Measurements from ENCODE around the gene SIGLEC5.

SIGLEC5 gene

DNA sequence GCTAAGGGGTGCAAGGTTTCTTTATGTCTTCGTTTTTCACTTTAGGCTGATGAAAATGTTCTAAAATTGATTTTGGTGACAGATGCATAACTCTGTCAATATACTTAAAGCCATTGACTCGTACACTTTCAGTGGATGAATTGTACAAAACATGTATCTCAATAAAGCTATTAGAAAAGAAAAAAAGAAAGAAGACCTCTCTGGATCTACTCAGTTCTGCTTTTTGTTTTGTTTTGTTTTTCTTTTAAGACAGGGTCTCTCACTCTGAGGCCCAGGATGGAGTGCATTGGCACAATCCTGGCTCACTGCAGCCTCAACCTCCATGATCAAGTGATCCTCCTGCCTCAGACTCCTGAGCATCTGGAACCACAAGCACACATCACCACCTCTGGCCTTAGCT is 3.5 kb downstream of the SIGLEC5 start:
- DNase-seq = no peak

DNA sequence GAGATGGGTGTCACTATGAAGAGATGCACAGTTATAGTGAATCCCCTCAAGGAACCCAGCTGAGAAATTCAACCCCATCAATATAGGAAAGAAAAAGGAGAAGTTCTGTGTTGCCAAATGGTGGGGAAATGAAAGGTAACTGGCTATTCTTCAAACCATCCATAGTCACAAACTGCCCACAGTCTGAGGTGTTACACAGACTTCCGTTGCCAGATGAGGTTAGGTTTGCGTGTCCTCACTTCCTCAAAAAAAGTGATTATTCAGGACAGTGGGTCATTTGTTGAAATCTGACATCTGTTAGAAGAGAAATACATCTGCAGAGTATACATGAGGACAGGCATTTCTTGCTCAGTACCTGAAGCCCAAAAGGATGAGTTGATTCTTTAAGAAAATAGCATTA is 9.0 kb downstream of the SIGLEC5 start:
- DNase-seq = no peak

DNA sequence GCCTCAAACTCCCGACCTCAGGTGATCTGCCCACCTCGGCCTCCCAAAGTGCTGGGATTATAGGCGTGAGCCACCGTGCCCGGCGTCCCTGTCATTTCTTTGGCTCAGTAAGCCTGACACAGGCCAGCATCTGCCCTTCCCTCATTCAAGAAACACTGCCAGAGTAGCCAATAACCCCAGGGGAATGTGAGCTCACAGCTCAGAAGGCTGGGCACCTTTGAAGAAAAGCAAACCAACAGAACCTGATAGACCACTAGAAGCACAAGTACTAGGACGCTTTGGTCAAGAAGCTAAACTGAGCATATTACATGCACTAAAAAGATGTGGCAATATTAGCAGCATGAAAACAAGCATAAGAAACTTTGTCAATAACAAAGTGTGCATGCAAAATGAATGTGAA is 14.2 kb downstream of the SIGLEC5 start:
- DNase-seq = no peak

DNA sequence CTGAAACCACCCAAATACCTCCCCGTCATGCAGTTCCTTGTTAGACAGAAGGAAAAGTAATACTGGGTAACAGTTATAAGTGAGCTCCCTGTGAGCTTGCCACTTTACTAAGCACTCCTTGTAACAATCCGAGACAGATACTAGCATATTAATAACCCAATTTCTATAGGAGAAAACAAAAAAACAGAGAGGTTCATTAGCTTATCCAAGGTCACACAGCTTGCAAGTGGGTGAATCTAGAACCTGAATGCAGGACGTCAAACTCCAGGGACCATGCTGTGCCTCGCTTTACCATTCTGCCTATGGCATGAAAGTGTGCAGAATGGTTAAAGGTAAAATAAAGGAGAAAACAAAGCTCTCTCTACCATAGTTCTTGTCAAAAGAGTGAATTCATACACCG is 15.4 kb downstream of the SIGLEC5 start:
- no peak for DNase-seq

DNA sequence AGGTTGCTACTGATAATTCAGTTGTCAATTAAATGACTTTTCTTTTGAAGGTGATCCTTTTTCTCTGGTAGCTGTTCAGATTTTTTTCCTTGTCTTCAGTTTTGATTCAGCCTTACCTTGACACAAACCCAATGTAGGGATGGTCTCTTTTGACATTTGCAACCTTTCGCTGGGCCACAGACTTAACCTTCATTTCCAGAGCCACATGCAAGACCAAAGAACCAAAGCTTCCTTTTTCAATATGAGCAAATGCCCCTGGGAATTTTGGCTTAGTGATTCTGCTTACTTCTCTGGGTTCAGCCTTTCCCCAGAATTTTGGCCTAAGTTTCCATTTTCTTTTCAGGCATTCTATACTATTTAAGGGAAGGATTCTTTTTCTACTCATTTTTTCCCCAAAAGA is 19.6 kb downstream of the SIGLEC5 start:
- DNase-seq = no peak

DNA sequence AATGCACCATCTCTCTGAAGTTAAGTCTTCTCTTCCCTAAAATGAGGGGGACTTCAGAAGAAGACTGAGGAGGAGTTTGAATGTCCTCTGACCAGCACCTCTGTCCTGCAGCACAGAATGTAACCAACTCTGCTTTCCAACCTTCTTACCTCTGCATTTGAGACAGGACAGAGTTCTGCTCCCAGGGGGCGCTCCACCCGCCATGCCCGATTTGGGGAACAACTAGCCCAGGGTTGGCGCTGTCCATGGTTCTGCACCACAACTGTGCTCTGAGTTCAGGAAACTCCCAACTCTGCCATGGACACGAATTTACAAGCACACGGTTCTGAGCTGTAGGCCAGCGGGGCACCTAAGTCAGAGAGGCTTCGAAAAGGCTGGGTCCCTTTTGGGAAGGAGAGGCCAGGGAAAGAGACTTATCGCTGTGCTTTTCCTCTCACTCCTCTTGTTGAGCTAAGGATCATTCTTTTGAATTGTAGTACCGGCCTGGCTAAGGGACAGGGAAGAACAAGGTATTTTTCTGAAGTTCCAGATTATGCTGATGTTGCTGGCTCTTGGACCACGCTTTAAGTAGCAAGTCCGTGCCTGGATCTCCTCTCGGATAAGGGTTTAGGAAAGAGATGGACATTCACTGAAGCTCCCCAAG is 22.2 kb downstream of the SIGLEC5 start:
- DNase-seq = peak; percentile 63

DNA sequence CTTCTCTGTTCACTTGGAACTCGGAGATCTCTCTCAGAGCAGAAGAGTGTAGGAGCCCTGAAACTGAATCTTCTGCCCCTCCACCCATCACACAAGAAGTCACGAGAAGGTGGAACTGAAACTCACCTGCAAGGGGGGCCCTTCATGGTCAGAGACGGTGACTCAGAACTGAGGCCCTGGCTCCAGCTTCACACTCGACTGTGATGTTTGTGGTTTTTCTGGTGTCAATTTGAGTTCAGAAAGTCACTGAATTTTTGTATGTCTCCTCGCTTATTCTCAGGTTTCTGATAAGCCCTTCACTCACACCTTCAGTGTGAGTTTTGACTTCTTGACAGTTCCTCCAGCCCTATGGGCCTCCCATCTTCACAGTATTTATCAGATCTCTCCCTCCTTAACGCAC is 23.1 kb downstream of the SIGLEC5 start:
- DNase-seq = peak; percentile 60

DNA sequence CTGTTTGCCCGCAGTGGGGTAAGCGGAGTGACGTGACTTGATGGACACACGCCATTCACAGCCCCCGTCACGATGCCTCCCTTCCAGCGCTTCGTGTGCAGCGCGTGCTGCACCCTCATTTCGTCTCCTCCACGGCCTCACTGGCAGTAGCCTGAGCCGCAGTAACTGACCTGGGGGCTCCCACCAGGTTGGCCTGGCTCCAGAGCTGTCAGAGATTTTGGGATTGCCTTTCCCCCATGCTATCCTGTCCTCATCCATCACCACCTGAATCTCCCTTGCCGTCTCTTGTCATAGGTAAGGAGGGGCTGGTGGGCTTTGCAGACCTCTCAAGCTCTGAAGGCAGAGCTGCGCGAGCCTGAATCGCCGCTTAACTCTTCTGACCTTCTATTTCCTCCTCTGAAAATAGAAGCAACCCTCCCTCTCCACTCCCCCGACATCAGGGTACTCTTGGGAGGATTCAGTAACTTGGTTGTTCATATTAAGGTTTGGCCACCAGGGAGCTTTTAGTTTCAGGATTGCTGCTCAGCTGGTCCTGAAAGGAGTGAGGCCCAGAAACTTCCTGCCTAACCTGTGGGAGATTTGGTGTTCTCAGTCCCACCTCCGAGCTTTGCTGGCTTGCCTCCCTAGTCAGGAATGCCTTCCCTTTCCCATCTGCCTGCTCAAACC is 27.9 kb downstream of the SIGLEC5 start:
- DNase-seq = no peak

DNA sequence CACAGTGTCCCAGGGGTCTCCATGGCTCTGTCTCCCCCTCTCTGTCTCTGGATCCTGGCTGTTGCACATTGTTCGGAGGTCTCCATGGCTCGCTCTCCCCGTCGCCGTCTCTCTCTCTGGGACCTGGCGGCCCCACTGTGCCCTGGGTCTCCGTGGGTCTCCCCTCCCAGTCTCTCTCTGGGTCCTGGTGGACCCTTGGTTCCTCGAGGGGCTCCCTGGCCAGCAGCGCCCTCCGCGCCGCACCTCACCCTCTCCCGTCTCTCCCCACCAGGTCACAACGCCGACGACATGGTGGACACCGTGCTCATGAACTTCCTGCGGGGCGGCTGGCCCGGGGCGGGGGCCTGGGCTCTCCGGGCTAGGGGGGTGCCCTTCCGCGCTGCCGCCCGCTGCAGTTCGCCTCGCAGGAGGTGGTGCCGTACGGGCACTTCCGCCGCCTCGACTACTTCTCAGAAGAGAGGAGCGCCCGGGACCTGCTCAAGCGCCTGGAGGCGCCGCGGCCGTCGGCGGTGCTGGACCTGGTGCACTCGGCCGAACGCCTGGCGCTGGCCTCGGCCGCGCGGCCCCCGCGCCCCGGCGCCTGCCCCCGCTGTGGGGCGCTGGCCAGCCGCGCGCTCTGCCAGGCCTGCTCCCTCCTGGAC is 29.1 kb downstream of the SIGLEC5 start:
- no peak for DNase-seq

DNA sequence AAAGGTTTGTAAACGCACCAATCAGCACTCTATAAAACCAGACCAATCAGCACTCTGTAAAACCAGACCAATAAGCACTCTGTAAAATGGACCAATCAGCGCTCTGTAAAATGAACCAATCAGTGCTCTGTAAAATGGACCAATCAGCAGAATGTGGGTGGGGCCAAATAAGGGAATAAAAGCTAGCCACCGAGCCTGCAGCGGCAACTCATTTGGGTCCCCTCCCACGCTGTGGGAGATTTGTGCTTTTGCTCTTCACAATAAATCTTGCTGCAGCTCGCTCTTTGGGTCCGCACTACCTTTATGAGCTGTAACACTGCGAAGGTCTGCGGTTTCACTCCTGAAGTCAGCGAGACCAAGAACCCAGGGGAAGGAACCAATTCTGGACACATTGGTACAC is 31.1 kb downstream of the SIGLEC5 start:
- no peak for DNase-seq

DNA sequence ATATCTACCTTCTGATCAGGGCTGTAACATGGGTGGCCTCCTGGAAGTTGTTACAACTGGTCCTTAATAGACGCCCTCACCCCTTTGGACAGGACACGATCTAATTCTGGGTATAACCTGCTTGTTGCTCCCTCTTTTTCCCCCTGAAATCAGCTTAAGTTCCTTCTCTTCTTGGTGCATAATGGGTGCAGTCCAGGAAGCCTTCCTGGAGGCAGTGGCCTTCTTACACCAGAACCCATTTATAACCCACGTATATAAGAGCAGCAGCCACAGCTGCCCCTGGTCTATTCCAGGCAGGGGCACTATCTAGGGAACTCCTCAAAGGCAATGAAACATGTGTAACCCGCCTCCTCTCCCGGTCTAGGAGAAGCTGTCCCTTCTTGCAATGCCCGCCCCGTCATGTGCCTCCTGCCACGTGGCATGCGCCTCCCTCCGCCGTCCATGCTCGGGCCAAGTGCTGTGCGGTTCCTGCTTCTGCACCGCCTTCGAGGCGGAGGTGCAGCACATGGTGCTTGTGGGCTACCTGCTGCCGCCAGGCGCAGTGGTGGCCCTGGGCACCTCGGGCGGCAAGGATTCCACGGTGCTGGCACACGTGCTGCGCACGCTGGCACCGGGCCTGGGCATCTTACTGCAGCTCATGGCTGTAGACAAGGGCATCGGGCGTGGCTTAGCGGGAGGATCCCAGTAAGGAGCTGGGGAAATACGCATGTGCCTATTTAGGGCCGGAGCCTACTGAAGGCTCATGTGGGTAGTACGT is 31.9 kb downstream of the SIGLEC5 start:
- no peak for DNase-seq

DNA sequence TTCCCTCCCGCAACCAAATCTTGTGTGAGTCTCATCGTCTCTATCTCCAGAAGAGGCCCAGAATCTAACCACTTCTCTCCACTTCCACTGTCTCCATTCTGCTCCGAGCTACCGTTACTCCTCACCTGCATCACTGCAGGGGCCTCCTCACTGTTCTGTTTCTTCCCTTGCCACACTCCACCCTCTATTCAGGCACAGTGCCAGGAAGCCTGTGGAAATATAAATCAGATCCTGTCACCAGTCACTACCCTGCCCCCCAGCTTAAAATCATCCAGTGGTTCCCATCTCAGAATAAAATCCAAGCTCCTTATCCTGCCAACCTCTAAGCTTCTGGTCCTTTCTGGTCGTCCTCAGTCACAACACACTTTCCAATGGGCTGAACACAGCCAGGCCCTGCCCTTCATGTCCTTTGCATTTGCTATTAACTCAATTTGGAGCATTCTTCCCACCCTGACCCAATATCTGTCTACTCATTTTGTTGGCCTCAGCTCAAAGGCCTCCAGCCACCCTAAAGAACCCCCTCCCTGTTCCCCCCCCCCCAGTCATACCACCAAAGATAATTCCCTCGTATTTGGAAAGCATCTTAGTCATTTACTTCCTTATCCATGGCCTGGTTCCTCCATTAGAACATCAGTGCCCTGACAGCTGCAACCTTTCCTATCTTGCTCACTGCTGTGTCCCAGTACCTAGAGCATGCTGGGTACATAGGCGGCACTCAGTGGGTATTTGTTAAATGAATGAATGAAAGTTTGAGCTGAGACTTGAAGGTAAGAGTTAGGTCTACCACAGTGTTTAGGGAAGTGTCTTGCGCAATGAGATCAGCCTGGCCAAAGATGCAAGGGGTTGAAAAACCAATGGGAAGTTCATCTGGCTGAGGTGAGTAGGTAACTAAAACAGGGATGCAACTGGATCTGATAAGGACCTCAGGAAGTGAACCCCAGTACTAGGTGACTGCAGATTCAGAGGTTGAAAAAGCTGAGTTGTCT is 34.7 kb downstream of the SIGLEC5 start:
- DNase-seq = no peak

DNA sequence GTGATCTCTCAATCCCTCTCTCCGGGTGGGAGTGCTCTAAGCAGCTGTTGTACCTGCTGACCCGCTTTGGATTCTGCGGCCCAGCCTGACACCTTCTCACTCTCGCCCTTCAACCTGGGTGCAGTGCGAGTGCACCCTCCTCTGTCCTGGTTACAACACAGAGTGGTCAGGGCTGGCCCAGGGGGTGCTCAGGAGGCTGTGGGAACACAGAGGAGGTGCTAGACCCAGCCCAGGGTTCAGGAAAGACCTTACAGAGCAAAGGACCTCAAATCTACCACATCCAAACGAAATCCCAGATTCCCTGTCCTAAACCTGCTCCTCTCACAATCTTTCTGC is 35.5 kb downstream of the SIGLEC5 start:
- no peak for DNase-seq

DNA sequence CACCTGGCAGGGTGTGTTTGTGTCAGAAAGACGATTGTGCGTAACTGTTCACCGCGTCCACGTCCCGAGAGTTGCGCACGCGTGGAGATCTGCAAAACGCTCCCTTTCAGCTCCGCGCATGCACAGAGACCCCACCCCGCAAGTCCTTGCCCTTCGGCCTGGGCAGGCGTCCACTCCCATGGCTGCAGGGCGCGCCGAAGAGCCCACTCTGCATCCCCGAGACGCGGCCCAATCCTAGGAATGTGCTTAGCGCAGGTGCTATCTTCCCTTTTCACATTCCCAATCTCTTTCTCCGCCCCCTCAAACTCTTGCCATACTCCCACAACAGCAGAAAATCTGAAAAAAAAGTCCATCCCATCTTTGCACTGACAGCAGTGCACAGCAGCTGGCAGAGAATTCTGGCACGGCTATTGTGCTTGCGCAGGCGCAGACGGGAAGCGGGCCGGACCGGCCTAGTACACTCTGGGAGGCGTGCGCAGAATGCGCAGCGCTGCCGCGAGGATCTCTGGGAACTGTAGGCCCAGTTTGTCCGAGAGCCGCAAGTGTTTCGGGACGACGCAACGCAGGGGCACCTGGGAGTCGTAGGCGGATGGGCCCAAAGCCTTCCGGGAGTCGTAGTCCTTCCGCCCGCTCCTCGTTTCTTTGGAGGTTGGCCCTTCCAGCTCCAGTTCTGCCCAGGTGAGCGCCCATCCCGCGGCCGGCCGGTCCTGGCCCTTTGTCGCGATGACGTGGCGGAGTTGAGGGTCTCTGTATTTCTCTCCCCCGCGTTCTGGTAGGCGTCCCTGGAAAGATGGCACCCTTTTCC is 36.0 kb downstream of the SIGLEC5 start:
- DNase-seq = peak; percentile 99

DNA sequence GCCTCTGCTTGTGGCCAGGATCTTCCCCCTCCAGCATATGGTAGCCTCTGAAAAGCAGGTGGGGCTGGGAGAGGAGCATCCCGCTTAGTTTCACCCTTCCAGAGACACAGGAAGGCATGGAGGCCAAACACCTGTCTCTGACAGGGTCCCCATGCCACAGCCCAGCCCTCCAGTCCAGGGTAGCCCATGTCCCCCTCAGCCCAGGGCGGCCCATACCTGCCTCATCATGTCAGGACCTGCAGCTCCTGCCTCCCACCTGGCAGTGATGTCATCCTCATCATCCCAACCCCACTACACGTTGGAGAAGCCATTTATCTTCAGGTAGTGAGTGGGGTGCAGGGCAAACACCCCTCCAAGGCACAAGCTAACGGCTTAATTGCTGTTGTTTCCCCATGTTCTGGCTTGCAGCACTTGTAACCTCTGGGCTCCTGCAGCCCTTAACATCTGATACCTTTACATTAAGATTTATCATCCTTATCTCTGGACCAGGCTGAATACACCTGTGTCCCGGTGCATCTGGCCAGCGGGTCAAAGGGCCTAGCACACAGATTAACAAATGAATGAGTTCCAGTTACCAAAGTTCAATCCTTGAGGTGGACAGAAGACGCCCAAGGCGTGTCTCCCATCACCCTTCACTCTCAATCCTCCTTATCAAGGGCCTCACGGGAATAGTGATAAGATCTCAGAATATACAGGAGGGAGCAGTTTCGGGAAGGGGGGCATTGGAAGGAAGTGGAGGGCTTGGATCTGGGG is 36.9 kb downstream of the SIGLEC5 start:
- no peak for DNase-seq

DNA sequence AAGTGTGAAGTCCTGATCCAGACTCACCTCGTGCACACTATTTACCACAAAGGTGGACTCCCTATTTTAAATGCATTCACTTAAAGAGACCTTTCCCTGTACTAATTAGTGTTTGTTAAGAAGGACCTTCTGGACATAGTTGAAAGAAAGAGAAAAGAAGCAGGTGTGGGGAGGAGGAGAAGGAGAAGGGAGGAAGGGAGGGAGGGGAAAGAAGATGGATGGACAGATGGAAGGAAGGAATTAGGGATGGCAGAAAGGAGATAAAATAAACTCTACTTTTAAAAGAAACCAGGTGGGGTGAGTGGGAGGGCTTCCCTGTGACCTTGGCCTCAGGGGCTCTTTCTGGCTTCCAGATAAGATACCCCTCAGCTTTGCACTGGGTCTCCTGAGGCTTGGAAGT is 37.7 kb downstream of the SIGLEC5 start:
- no peak for DNase-seq

DNA sequence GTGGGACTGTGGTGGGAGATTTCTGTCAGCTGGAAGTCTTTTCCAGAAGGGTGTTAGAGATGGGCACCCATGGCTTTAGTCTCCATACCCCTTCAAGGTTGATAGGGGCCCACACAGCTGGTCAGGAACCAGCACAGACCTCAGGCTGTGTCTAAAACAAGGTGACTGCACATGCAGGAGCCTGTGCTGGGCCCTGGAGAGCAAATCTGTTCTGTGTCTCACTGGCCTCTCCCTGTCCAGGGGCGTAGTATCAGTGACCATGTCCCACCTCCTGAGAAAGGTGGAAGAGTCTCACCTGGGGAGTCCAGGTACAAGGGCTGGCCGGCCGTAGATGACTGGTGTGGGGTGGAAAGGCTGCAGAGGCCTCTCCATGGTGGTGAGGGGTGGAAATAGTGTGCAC is 39.8 kb downstream of the SIGLEC5 start:
- DNase-seq = no peak

DNA sequence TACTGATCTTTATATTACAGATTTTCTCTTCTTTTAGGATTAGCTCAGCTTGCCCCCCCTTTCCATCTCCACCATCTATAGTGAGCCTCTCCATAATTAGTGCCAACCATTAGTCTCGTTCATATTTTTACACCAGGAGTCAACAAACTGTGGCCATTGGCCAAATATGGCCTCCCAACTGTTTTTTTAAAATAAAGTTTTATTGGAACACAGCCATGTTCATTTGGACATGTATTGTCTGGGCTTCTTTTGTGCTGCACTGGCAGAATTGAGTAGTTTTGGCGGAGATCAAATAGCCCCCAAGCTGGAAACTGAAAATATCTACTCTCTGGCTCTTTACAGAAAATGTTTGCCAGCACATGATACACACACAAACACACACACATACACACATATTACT is 40.7 kb downstream of the SIGLEC5 start:
- DNase-seq = no peak

DNA sequence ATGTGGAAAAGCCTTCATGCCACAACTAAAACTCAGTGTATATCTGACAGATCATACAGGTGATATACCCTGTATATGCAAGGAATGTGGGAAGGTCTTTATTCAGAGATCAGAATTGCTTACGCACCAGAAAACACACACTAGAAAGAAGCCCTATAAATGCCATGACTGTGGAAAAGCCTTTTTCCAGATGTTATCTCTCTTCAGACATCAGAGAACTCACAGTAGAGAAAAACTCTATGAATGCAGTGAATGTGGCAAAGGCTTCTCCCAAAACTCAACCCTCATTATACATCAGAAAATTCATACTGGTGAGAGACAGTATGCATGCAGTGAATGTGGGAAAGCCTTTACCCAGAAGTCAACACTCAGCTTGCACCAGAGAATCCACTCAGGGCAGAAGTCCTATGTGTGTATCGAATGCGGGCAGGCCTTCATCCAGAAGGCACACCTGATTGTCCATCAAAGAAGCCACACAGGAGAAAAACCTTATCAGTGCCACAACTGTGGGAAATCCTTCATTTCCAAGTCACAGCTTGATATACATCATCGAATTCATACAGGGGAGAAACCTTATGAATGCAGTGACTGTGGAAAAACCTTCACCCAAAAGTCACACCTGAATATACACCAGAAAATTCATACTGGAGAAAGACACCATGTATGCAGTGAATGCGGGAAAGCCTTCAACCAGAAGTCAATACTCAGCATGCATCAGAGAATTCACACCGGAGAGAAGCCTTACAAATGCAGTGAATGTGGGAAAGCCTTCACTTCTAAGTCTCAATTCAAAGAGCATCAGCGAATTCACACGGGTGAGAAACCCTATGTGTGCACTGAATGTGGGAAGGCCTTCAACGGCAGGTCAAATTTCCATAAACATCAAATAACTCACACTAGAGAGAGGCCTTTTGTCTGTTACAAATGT is 42.7 kb downstream of the SIGLEC5 start:
- no peak for DNase-seq

DNA sequence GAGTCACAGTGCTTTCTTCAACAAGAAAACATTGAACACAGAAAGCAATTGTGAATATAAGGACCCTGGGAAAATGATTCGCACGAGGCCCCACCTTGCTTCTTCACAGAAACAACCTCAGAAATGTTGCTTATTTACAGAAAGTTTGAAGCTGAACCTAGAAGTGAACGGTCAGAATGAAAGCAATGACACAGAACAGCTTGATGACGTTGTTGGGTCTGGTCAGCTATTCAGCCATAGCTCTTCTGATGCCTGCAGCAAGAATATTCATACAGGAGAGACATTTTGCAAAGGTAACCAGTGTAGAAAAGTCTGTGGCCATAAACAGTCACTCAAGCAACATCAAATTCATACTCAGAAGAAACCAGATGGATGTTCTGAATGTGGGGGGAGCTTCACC is 43.4 kb downstream of the SIGLEC5 start:
- DNase-seq = no peak

Data from activated CD4-positive, alpha-beta T cell treated with anti-CD3 and anti-CD28 coated beads, Interleukin-2, Interleukin-6, amounts not matched to agents 100 ng/mL and 50 ng/mL, durations not matched to agents 16 hours and 8 hours (primary cell).